ENCODE results near the gene COL10A1. TPM values are rescaled to one million over a fixed set of nuclear protein-coding genes. Genes with fewer than 3 reads are reported as not detected.

The COL10A1 gene
- total and polyA plus RNA-seq, 2 experiments from 2014 or later: 0.28 to 0.31 TPM

DNA sequence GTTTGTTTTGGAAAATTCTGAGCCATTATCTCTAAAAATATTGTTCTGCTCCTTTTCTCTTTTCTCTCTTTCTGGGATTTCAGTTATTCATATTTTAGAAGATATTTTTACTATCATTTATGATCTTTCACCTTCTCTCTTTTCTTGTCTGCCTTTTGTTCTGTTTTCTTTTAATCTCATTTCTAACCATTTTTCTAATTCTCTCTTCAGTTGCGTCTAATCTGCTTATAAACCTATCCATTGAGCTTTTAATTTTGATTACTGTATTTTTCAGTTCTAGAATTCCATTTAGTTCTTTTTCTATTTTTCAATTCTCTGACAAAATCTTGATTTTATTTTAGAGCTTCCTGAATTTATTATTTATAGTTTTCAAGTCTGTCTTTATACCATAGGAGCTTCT, 42.2 kb upstream of the COL10A1 start:
- ATAC-seq: no peak
- no peaks in the 10 kb centered on the region for H3K36me3 ChIP-seq (ENCODE audit: insufficient read depth)
- no peaks in the 10 kb centered on the region for H3K27me3 ChIP-seq (ENCODE audit: insufficient read depth)
- no peaks in the 10 kb centered on the region for H3K4me1 Mint-ChIP-seq
- no peak overlapping the region for H3K4me2 ChIP-seq
- no peak for DNase-seq (ENCODE audit: low spot score)
- H2AFZ ChIP-seq: no peak overlapping the region
- peaks cover 2% of the 10 kb centered on the region for H3K27me3 Mint-ChIP-seq (ENCODE audit: insufficient read depth, low read depth, poor library complexity)
- H3K4me3 ChIP-seq: no peak overlapping the region
- H3K79me2 ChIP-seq (replicated peaks; ENCODE audit: insufficient read depth): peaks cover 20% of the 10 kb centered on the region
- H3K36me3 Mint-ChIP-seq (ENCODE audit: low read depth): peaks cover 8% of the 10 kb centered on the region
- H3K4me3 Mint-ChIP-seq: no peak overlapping the region
- no peak for TF ChIP-seq JUNB (IDR thresholded peaks at IDR 0.05; ENCODE audit: unreplicated experiment)
- TF ChIP-seq ZNF114 (CRISPR knock-in tag; IDR thresholded peaks at IDR 0.05): no peak
- TF ChIP-seq, protein P1, sequence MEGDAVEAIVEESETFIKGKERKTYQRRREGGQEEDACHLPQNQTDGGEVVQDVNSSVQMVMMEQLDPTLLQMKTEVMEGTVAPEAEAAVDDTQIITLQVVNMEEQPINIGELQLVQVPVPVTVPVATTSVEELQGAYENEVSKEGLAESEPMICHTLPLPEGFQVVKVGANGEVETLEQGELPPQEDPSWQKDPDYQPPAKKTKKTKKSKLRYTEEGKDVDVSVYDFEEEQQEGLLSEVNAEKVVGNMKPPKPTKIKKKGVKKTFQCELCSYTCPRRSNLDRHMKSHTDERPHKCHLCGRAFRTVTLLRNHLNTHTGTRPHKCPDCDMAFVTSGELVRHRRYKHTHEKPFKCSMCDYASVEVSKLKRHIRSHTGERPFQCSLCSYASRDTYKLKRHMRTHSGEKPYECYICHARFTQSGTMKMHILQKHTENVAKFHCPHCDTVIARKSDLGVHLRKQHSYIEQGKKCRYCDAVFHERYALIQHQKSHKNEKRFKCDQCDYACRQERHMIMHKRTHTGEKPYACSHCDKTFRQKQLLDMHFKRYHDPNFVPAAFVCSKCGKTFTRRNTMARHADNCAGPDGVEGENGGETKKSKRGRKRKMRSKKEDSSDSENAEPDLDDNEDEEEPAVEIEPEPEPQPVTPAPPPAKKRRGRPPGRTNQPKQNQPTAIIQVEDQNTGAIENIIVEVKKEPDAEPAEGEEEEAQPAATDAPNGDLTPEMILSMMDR (conservative IDR thresholded peaks at IDR 0.05; ENCODE audit: low read depth in 2 of 2): no peak
- TF ChIP-seq EZH2 (IDR thresholded peaks at IDR 0.05; ENCODE audit: low read depth, unreplicated experiment): no peak
- TF ChIP-seq EZH2phosphoT487 (IDR thresholded peaks at IDR 0.05; ENCODE audit: unreplicated experiment): no peak
- no peak for TF ChIP-seq NANOG (IDR thresholded peaks at IDR 0.05; ENCODE audit: borderline replicate concordance)
- TF ChIP-seq CREB1 (CRISPR knock-in tag; IDR thresholded peaks at IDR 0.05; ENCODE audit: low read depth): no peak
- TF ChIP-seq, protein P2, sequence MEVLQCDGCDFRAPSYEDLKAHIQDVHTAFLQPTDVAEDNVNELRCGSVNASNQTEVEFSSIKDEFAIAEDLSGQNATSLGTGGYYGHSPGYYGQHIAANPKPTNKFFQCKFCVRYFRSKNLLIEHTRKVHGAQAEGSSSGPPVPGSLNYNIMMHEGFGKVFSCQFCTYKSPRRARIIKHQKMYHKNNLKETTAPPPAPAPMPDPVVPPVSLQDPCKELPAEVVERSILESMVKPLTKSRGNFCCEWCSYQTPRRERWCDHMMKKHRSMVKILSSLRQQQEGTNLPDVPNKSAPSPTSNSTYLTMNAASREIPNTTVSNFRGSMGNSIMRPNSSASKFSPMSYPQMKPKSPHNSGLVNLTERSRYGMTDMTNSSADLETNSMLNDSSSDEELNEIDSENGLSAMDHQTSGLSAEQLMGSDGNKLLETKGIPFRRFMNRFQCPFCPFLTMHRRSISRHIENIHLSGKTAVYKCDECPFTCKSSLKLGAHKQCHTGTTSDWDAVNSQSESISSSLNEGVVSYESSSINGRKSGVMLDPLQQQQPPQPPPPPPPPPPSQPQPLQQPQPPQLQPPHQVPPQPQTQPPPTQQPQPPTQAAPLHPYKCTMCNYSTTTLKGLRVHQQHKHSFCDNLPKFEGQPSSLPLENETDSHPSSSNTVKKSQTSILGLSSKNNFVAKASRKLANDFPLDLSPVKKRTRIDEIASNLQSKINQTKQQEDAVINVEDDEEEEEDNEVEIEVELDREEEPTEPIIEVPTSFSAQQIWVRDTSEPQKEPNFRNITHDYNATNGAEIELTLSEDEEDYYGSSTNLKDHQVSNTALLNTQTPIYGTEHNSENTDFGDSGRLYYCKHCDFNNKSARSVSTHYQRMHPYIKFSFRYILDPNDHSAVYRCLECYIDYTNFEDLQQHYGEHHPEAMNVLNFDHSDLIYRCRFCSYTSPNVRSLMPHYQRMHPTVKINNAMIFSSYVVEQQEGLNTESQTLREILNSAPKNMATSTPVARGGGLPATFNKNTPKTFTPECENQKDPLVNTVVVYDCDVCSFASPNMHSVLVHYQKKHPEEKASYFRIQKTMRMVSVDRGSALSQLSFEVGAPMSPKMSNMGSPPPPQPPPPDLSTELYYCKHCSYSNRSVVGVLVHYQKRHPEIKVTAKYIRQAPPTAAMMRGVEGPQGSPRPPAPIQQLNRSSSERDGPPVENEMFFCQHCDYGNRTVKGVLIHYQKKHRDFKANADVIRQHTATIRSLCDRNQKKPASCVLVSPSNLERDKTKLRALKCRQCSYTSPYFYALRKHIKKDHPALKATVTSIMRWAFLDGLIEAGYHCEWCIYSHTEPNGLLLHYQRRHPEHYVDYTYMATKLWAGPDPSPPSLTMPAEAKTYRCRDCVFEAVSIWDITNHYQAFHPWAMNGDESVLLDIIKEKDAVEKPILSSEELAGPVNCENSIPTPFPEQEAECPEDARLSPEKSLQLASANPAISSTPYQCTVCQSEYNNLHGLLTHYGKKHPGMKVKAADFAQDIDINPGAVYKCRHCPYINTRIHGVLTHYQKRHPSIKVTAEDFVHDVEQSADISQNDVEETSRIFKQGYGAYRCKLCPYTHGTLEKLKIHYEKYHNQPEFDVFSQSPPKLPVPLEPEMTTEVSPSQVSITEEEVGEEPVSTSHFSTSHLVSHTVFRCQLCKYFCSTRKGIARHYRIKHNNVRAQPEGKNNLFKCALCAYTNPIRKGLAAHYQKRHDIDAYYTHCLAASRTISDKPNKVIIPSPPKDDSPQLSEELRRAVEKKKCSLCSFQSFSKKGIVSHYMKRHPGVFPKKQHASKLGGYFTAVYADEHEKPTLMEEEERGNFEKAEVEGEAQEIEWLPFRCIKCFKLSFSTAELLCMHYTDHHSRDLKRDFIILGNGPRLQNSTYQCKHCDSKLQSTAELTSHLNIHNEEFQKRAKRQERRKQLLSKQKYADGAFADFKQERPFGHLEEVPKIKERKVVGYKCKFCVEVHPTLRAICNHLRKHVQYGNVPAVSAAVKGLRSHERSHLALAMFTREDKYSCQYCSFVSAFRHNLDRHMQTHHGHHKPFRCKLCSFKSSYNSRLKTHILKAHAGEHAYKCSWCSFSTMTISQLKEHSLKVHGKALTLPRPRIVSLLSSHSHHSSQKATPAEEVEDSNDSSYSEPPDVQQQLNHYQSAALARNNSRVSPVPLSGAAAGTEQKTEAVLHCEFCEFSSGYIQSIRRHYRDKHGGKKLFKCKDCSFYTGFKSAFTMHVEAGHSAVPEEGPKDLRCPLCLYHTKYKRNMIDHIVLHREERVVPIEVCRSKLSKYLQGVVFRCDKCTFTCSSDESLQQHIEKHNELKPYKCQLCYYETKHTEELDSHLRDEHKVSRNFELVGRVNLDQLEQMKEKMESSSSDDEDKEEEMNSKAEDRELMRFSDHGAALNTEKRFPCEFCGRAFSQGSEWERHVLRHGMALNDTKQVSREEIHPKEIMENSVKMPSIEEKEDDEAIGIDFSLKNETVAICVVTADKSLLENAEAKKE (CRISPR knock-in tag; IDR thresholded peaks at IDR 0.05): no peak
- no peak for TF ChIP-seq POLR2AphosphoS5 (IDR thresholded peaks at IDR 0.05; ENCODE audit: low read depth)
- TF ChIP-seq, protein P3, sequence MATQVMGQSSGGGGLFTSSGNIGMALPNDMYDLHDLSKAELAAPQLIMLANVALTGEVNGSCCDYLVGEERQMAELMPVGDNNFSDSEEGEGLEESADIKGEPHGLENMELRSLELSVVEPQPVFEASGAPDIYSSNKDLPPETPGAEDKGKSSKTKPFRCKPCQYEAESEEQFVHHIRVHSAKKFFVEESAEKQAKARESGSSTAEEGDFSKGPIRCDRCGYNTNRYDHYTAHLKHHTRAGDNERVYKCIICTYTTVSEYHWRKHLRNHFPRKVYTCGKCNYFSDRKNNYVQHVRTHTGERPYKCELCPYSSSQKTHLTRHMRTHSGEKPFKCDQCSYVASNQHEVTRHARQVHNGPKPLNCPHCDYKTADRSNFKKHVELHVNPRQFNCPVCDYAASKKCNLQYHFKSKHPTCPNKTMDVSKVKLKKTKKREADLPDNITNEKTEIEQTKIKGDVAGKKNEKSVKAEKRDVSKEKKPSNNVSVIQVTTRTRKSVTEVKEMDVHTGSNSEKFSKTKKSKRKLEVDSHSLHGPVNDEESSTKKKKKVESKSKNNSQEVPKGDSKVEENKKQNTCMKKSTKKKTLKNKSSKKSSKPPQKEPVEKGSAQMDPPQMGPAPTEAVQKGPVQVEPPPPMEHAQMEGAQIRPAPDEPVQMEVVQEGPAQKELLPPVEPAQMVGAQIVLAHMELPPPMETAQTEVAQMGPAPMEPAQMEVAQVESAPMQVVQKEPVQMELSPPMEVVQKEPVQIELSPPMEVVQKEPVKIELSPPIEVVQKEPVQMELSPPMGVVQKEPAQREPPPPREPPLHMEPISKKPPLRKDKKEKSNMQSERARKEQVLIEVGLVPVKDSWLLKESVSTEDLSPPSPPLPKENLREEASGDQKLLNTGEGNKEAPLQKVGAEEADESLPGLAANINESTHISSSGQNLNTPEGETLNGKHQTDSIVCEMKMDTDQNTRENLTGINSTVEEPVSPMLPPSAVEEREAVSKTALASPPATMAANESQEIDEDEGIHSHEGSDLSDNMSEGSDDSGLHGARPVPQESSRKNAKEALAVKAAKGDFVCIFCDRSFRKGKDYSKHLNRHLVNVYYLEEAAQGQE (IDR thresholded peaks at IDR 0.05; ENCODE audit: unreplicated experiment): no peak
- TF ChIP-seq, protein P4, sequence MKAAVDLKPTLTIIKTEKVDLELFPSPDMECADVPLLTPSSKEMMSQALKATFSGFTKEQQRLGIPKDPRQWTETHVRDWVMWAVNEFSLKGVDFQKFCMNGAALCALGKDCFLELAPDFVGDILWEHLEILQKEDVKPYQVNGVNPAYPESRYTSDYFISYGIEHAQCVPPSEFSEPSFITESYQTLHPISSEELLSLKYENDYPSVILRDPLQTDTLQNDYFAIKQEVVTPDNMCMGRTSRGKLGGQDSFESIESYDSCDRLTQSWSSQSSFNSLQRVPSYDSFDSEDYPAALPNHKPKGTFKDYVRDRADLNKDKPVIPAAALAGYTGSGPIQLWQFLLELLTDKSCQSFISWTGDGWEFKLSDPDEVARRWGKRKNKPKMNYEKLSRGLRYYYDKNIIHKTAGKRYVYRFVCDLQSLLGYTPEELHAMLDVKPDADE (IDR thresholded peaks at IDR 0.05): no peak
- no peaks in the 10 kb centered on the region for H3F3A ChIP-seq (replicated peaks; ENCODE audit: low read depth)
- H3K9me3 Mint-ChIP-seq: 0 out of 3 replicates have a peak, but pooled peaks cover 3% of the 10 kb centered on the region
- no peaks in the 10 kb centered on the region for H3K4me1 ChIP-seq (ENCODE audit: insufficient read depth)
- no peaks in the 10 kb centered on the region for H4K20me1 ChIP-seq (replicated peaks; ENCODE audit: insufficient read depth)
- no peaks in the 10 kb centered on the region; the same call in 1 of the 2 replicates for H3K9me2 ChIP-seq (ENCODE audit: insufficient read depth)
- H3K27ac ChIP-seq (ENCODE audit: low read depth): no peak overlapping the region
- no peak overlapping the region for H3K27ac Mint-ChIP-seq

Measured in GM23338 (cell line).